ENCODE measurements around the gene MTX1. TPM values are rescaled to one million over a fixed set of nuclear protein-coding genes. Genes with fewer than 3 reads are reported as not detected.

The MTX1 gene
- total RNA-seq, 1 experiment from 2014 or later, result 69.1 TPM

- peak within 1 kb of the TSS; percentile 89 to 100 for H3K4me3 ChIP-seq (replicated peaks in 1 of 2; ENCODE audit: low read depth in 1 of 2, low read length in 2 of 2)
- H3K9me2 ChIP-seq (ENCODE audit: insufficient read depth), result no peaks in the 10 kb centered on the region
- intact Hi-C loops (cut with micrococcal nuclease), result loop anchor here (2.0 to 5.0 kb wide), 3 partner anchors 19 to 384 kb away; a partner anchor contains a TSS
- peaks cover 16% of the 10 kb centered on the region for H3K79me2 ChIP-seq (ENCODE audit: insufficient read depth, low read length)
- no peak for ATAC-seq
- no peak within 1 kb of the TSS for H2AFZ ChIP-seq (ENCODE audit: low read depth, low read length, poor library complexity, severe bottlenecking)
- TF ChIP-seq RAD21 (IDR thresholded peaks at IDR 0.05; ENCODE audit: low read depth), result no peak
- TF ChIP-seq REST (IDR thresholded peaks at IDR 0.05; ENCODE audit: low read depth), result no peak
- no peak for TF ChIP-seq SRF (IDR thresholded peaks at IDR 0.05; ENCODE audit: low read depth)
- no peak for TF ChIP-seq FOSL1 (IDR thresholded peaks at IDR 0.05; ENCODE audit: low read depth)
- no peak for TF ChIP-seq CBX3 (IDR thresholded peaks at IDR 0.05; ENCODE audit: low read depth)
- TF ChIP-seq TCF7L2 (IDR thresholded peaks at IDR 0.05; ENCODE audit: borderline replicate concordance, extremely low read depth, insufficient read depth, insufficient read length), result no peak
- no peak for TF ChIP-seq POLR2A (IDR thresholded peaks at IDR 0.05; ENCODE audit: borderline replicate concordance, extremely low read depth, insufficient read depth, insufficient read length)
- no peak for TF ChIP-seq ZFX (IDR thresholded peaks at IDR 0.05)
- TF ChIP-seq YY1 (IDR thresholded peaks at IDR 0.05; ENCODE audit: extremely low read depth, insufficient replicate concordance, low read depth, low read length), result no peak
- no peak for TF ChIP-seq SIN3A (IDR thresholded peaks at IDR 0.05; ENCODE audit: low read depth)
- no peaks in the 10 kb centered on the region for H3K9me3 ChIP-seq (ENCODE audit: control insufficient read depth in 1 of 2, insufficient read depth in 1 of 2, low read depth in 1 of 2, low read length in 2 of 2)
- no peak for DNase-seq (ENCODE audit: low read depth, low spot score)
- H3K4me1 ChIP-seq (ENCODE audit: control insufficient read depth in 1 of 2, insufficient read depth in 2 of 2, low read length in 2 of 2), result peaks cover 22 to 33% of the 10 kb centered on the region in 2 experiments
- POLR2A ChIA-PET, result interaction anchor here (1.5 to 3.0 kb wide), 2 partner anchors 14 to 19 kb away, joined by 4 to 9 read pairs; no protein-coding TSS in a partner anchor
- peak within 1 kb of the TSS; percentile 93 for H3K9ac ChIP-seq (ENCODE audit: low read length)
- RAD21 ChIA-PET (ENCODE audit: low non-redundant PET in 1 of 2, low total read pairs in 2 of 2, uncharacterized antibody in 2 of 2, unreplicated experiment in 2 of 2), result interaction anchor here in 1 of 2 experiments (0.9 kb wide), 1 partner anchor 296 kb away, joined by 4 read pairs; no protein-coding TSS in a partner anchor
- CTCF ChIA-PET, result interaction anchor here (1.0 to 4.0 kb wide), 10 partner anchors 11 to 296 kb away, joined by 3 to 16 read pairs (median 4); partner anchors contain the start of genes CLK2 and KRTCAP2
- peak within 1 kb of the TSS; percentile 77 for H3K4me2 ChIP-seq (ENCODE audit: low read length)
- BruUV-seq (replicated peaks), result TSS peak; percentile 59
- H4K20me1 ChIP-seq (ENCODE audit: insufficient read depth), result no peaks in the 10 kb centered on the region
- no peaks in the 10 kb centered on the region for H3K27me3 ChIP-seq (ENCODE audit: insufficient read depth, low read length)
- H3K36me3 ChIP-seq (ENCODE audit: control insufficient read depth in 1 of 2, insufficient read depth in 2 of 2, low read length in 2 of 2), result peaks cover 0 to 6% of the 10 kb centered on the region in 2 experiments; a peak in 1 of 4 replicates
- H3K27ac ChIP-seq (ENCODE audit: low read depth, low read length), result peak within 1 kb of the TSS; percentile 90
Observed at GRCh38 chr1:155207806-155208540, 522 bp upstream of the MTX1 start, which contains the start of gene THBS3. TSS of gene THBS3 (minus strand) at chr1:155207897. CDS start at chr1:155207876, 21 bp downstream.
